GM19324 (cell line): Measurements from ENCODE around the gene SFMBT2.
"Not testable (repeated sequence)": the region's sequence is repeated elsewhere in the genome, so short reads cannot be mapped to it uniquely, and the experiment has no call there.

ENCODE experiments used
- ATAC-seq: cut with Tn5 transposase; IDR thresholded peaks from one replicate; pipeline ENCODE4 v1.9.1; 2021; ENCODE audit warnings: mild to moderate bottlenecking, moderate library complexity; ENCODE audit not compliant: unreplicated experiment, low FRiP score

SFMBT2 gene

DNA sequence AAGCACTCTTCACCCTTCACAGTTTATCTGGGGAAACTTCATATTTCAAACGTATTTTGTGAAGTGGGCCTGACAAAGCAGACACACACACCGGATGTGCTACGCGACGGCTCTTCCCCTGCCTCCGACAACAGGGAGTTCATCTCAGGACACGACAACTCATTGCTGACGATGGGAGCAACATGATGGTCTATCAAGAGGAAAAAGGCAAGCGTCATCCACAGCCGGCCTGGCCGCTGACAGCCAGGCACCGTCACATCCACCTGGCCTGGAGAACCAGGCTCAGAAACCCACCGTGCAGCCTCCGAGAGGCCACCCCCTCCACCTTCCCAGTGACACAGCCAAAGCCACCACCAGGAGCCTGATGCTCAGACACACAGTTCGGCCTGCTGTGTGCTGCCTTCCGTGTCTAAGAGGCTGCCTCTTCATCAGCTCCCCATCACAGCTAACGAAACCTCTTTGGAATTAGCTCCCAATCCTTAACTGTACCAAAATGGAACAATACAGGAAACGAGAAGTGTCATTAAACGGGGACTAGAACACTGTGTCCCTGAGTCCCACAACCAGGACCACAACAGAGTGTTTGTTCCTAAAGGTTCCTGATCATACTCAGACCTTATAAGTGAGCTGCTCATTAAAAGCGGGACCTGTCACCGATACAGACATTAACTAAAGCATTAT lies 76.7 kb downstream of the SFMBT2 start:
- no peak for ATAC-seq

DNA sequence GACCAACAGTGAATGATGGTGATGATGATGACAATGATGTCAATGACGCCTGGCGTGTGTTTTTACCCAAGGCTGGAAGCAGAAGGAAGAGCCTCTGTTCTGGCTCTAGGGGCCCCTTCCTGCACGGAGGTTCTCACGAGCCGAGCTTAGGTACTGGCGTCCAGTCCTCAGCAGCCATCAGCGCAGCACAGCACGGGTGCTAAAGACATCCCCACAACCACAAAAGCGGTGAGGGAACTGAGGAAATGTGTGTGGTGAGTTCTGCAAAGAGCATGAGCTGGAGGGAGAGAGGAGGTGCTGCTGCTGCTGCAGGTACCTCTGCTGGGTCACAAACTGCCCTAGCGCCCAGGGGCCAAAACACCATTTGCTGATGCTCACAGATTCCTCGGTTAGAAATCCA lies 81.6 kb downstream of the SFMBT2 start:
- no peak for ATAC-seq

DNA sequence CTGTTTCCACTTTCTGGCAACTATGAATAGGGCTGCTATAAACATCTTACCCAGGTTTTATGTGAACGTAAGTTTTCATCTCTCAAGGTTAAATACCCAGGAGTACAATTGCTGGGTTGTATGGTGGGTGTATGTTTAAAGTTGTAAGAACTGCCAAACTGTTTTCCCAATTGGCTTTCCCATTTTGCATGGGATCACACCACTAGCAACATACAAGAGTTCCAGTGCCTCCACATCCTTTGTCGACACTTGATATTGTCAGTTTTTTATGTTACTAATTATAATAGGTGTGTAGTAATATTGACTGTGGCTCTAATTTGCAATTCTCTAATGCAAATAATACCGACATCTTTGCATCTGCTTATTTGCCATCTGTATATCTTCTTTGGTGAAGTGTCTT lies 82.9 kb downstream of the SFMBT2 start:
- ATAC-seq = no peak

DNA sequence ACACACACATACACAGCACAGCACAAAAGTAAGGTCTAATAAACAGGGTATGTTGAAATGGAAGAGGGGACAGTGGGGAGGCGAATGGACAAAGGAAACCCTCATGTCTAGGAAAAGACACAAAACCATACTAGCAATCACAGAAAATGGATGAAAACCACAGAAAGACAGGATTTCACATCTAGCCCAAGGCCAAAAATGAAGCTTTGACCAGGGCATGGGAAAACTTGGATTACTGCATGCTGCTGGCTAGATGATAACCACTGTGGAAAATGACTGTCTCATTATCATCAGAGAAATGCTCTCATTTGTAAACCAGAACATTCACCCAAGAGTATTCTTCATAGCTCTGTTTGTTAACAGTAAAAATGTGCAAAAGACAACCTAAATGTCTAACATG lies 88.2 kb downstream of the SFMBT2 start:
- ATAC-seq = no peak

DNA sequence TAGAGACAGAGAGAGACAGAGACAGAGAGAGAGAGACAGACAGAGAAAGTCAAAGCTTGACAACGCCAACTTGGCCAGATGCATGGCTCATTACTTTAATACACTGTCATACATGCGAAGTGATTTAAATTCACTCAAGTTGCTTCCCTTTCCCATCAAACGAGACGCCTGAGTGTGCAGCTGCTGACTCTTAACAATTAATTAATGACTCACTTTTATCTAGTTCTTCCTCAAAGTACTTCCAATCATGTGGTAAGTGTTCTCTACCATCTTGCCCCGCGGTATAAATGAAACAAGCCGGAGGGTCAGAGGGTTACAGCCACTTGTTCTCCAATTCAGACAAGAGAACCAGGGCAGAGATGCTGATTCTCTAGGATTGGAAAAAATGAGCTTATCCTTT lies 90.8 kb downstream of the SFMBT2 start:
- ATAC-seq = no peak

DNA sequence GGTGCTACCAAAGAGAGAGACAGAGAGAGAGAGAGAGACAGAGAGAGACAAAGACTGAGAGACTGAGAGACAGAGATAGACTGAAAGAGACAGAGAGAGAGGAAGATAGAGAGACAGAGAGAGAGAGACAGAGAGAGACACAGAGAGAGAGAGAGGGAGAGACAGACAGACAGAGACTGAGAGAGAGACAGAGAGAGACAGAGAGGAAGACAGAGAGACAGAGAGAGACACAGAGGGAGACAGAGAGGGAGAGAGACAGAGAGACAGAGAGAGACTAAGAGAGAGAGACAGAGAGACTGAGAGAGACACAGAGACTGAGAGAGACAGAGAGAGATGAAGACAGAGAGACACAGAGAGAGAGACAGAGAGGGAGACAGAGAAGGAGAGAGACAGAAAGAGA lies 91.2 kb downstream of the SFMBT2 start:
- ATAC-seq = no peak

DNA sequence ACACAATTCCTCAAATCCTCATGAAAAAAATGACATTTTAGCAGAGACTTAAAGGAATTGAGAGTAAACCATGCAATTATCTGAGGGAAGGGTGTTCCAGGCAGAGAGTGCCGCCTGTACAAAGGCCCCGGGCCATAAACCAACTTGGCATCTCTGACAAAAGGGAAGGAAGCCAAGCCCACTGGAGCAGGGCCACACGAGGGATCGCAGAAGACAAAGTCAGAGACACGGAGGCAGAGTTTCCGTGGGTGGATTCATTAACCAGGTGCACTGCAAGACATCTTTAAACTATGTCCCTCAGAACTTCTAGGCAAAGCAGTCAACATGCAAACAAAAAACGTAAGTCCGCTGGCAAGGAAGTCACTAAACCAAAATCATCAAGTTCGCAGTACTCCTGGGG lies 92.0 kb downstream of the SFMBT2 start:
- peak; percentile 45 for ATAC-seq

DNA sequence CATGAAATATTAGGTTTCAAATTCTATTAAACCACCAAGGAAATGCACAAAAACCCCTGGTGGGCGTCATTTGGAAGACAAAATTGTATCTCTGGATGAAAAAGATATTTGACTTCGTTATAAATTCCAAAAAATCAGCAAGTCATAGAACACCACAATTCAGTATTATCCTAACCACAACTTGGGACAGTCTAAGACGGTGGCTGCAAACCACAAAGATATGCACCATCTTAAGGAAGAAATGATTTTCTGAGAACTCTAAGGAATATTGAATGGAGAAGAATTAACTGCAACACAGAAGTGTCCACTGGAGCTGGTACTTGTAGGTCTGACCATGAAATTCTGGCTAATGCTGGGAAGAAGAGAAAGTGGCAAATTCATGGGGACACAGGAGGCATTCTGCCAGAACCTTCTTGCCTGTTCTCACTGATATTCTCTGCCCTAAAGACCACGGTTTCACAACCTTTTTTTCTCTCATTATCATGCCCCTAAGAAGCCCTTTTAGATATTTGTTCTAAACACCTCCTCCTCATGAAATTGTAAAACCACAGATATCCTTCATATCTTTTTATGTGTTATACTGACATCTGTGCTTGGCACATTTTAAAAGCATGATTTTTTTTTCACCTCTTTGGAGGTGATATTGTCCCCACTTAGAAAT lies 92.9 kb downstream of the SFMBT2 start:
- ATAC-seq = no peak

DNA sequence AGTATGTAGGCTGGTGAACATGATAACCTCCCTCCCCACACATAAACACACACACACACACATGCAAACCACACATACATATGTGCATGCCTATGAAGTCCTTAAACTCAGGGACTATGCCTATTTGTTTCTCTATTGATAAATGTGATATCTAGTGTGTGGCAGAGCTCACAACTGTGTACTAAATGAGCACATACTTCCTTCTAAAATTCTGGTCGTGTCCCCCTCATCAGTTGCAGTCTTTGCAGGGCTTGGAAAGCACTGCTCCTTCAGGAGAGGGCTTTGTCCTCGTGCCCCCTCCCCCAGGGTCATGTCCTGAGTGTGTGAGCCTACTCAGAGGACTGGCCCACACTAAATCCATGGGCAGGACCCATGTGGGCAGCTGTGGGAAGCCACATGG lies 94.0 kb downstream of the SFMBT2 start:
- ATAC-seq = no peak

DNA sequence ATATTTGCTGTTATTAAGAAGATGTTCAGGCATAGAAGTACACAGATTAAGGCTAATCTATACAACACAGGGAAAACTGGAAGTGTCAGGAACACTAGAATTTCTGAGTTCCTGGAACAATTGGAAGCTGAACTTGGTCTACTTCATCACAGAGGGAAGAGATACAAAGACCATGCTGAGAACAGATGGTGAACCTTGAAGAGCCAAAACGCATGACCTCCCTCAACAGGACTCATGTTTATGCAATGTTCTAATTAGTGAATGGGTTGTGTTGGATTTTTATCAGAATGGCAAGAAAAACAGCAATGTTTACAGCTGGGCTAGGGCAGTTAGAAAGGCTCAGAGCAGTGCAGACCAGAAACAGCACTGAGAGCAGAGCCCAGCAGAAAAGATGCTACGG lies 94.9 kb downstream of the SFMBT2 start:
- no peak for ATAC-seq

DNA sequence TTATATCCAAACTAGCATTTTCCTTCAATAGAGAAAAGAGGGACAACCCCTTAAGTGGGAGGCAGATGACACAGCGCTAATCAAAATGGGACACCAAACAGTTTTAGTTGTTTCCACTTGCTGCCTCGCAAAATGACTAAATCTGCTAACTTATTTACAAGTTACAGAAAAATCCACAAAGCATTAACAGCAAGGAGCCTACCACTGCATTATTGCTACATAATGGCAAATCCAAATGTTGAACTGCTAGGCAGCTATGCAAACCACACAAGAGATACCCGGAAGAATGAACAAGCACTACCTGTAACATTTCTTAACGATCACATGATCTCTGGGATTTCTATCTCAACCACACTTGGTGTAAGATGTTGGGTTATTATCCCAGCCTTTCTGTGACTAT lies 96.7 kb downstream of the SFMBT2 start:
- ATAC-seq = no peak

DNA sequence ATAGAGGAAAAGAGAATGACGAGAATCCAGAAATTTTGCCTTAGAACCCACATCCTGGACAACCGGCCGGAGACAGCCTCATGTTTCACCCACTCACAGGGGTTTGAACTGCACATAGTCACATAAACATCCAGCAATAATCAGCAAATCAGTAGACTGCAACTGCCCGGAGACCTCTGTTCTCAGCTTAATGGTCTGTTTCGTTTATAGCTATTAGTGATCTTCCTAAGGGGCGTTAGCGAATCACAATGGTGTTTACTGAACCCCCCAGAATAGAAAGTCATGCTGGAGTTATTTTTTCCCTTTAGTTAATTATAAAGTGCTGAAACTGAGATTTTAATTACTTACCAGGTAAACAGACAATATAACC lies 98.4 kb downstream of the SFMBT2 start:
- no peak for ATAC-seq

DNA sequence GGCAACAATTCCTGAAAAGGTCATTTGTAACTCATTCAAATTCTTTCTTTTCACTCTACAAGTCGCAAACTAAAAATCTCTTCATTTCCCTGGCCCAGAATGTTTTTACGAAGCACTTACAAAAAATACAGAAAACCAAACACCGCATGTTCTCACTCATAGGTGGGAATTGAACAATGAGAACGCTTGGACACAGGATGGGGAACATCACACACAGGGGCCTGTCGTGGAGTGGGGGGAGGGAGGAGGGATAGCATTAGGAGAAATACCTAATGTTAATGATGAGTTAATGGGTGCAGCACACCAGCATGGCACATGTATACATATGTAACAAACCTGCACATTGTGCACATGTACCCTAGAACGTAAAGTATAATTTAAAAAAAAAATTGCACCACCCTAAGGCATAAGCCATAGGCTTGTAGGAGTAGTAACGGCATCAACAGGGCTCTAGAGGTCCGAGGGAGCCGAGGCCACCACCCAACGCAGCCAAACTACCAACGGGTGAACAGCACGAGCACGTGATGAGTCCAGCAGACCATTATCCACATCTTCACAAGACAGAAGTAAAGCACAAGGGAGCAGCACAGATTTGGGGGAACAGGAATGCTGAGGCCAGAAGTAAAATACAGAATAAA lies 98.9 kb downstream of the SFMBT2 start:
- ATAC-seq = not testable (repeated sequence)

DNA sequence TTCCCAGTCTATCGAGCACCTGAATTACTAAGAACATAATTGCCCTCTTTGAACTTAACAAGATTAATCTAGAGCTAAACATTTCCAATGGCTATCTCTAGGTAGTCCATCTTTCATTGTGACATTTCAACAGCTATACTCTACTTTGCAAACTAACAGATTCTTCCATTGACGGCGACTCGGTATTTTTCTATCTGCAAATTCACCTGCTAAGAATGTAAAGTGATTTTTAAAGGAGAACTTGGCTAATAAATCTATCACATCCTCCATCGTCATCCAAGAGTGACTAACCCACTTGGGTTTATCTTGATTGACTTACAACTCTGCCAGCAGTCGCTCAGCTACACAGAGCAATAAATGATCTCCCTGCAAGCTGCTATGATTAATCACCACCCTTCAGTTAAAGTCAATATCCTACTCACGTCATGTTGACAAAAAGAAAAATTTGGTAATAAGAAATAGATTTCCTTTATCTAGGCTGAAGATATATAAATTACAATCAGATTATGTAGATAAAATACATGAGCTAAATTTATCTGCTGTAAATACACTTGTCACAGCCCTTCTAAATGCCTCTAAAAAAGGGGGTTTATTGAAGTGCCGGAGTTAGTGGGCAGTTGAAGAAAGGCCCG lies 99.5 kb downstream of the SFMBT2 start:
- no peak for ATAC-seq

DNA sequence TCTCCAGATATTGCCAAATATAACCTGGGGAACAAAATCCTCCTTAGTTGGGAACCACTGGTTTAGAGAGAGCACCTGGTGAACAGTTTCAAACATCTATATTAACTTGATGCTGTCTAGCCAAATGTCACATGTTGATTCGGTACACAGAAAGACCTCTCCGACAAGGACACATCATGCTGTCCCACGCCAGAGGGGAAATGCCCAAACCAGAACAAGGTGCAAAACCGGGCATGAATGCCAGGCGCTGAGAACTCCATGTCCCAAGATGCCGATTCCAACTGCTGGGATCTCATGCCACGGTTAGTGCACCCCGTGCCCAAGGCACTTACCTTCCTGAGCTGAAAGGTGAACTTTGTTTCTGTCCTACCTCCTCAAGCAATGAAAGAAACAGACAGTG lies 100.8 kb downstream of the SFMBT2 start:
- ATAC-seq = no peak

DNA sequence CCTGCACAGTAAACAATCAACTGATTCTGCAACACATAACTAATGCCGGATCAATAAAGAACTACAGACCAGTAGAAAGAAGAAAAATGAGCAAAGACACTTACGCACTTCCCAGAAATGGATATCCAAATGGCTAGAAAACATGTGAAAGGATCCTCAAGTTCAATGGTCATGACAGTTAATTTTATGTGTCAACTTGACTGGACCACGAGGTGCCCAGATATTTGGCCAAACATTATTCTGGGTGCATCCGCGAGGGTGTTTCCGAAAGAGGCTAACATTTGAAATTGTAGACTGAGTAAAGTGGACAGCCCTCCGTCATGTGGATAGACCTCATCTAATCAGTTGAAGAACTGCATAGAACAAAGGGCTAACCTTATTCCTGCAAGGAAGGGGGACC lies 102.0 kb downstream of the SFMBT2 start:
- no peak for ATAC-seq

DNA sequence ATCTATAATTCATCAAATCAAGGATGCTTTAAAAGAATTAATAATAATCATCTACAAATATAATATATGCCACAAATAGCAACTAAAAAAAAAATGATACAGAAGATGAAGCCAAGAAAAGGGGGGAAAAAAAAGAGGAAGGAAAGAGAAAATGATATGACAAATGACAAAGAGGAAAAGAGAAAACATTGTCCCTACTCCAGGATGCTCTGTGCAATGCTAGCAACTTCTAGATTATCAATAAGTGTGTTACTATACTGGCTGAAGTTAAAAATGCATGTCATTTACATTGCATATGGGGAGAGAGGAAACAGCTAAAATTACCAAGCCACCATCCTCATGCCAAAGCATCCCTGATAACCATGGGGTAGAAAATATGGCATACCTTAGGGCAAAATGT lies 104.2 kb downstream of the SFMBT2 start:
- ATAC-seq = no peak

DNA sequence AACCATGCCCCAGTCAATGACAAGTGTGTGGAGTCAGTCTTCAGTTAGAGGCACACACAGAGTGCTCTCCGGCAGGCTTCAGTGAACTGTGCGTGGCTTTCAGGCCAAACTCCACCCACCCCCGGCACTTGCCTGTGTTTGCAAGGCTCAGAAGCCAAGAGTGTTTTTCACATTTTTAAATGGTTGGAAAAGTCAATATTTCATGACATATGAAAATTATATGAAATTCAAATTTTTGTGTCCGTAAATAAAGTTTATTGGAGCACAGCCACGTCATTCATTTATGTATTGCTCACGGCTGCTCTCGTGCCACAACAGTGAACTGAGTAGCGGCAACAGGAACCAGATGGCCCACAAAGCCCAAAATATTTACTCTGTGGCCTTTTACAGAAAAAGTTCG lies 104.7 kb downstream of the SFMBT2 start:
- ATAC-seq = no peak

DNA sequence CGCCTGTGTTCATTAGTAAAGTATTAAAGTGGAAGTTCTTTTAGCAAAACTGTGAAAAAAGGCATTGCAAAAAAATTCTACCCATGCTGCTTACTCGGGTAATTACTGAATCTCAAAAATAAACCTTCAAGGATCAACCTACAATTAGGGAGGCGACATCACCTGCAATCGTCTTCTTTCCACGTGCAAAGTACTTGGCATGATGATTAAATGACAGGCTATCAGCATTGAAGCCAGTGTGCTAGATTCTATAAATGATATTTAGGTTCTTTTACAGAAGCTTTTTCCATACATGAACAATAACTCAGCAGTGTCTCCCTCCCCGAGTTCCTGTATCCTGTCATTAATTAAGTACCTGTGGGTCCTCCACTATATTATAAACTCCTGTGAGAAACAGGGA lies 105.8 kb downstream of the SFMBT2 start:
- no peak for ATAC-seq

DNA sequence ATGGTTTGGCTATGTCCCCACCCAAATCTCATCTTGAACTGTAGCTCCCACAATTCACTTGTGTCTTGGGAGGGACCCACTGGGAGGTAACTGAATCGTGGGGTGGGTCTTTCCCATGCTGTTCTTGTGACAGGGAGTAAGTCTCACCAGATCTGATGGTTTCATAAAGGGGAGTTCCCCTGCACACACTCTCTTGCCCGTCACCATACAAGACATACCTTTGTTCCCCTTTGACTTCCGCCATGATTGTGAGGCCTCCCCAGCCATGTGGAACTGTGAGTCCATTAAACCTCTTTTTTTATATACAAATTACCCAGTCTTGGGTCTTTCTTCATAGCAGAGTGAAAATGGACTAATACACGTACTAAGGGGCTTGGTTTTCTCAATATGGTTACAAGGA lies 106.7 kb downstream of the SFMBT2 start:
- ATAC-seq = no peak

DNA sequence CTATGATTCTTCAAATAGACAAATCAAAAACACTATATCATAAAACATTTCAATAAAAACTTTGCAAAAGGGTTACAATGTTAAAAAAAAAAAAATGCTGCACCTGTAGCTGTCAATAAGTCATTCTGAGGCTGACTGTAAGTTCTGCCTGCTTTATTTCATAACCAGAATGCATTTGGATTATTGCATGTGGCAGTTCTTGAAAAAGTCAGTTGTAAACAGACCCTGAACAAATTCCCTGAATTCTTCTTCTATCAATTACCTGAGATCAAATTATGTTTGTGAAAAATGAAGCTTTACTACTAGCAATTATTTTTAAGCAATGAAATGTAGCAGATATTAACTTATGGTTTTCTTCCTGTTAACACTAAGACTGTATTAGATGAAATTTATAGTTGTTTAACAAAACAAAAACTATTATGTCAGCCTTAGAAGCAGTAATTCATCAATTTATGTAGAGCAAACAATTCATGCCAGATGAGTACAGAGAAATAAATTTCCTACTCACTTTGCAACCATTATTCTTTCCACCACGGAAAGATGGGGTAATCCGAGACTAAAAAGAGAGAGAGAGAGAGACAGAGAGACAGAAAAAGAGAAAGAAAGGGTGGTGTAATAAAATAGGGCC lies 107.8 kb downstream of the SFMBT2 start:
- ATAC-seq = no peak
